HEK293 (cell line): Measurements from ENCODE around the gene SCGB3A1.

Experiments
- CTCF ChIA-PET: fragments of 350-600 bp; formaldehyde crosslinking; extraction: SDS; loops from one replicate; lab custom pipeline; 2021; ENCODE audit warnings: antibody characterized with exemption; lab: Yijun Ruan, JAX
- POLR2A ChIA-PET: fragments of 300-600 bp; formaldehyde crosslinking; extraction: SDS; loops from one replicate; lab custom pipeline; 2020; ENCODE audit warnings: antibody characterized with exemption, inconsistent platforms; lab: Yijun Ruan, JAX
- H3K27ac ChIP-seq: fragments of 200-500 bp; sonication (Bioruptor generic); 2 replicates; pipeline ENCODE4 v1.5.1; 2014; ENCODE audit warnings: low read depth, low read length, control low read depth, inconsistent platforms; ENCODE audit errors: extremely low read depth
- H3K36me3 ChIP-seq, 2 experiments: fragments of 200-500 bp in 1 of 2; sonication (Bioruptor generic) in 1 of 2; 1 replicate in 1 of 2; 2 replicates in 1 of 2; pipeline ENCODE4 v1.5.1; 2014 to 2017; ENCODE audit warnings: inconsistent platforms in 2 of 2, low read length in 2 of 2; ENCODE audit not compliant: control insufficient read depth in 2 of 2, insufficient read depth in 1 of 2
- H3K4me1 ChIP-seq: fragments of 200-500 bp; sonication (Bioruptor generic); 2 replicates; pipeline ENCODE4 v1.5.1; 2014; ENCODE audit warnings: mild to moderate bottlenecking, low read length, inconsistent platforms; ENCODE audit not compliant: control insufficient read depth, insufficient read depth
- H3K4me3 ChIP-seq: 2 replicates; pipeline ENCODE4 v1.5.1; 2011; ENCODE audit warnings: low read depth, mild to moderate bottlenecking, control low read depth, low read length, moderate library complexity
- H3K9me3 ChIP-seq: fragments of 200-500 bp; sonication (Bioruptor generic); 2 replicates; pipeline ENCODE4 v1.5.1; 2014; ENCODE audit warnings: low read depth, low read length, inconsistent platforms; ENCODE audit not compliant: control insufficient read depth, insufficient read depth
- HOXA7 ChIP-seq: sonication (generic); formaldehyde crosslinking; IDR thresholded peaks from 2 replicates; pipeline ENCODE4 v1.8.1; 2022; ENCODE audit warnings: missing genetic modification reagents, borderline replicate concordance
- KLF1 ChIP-seq: fragments of 450-650 bp; formaldehyde crosslinking; IDR thresholded peaks from 2 replicates; pipeline ENCODE4 v1.5.1; 2016; ENCODE audit warnings: missing biosample characterization, missing genetic modification characterization
- KLF16 ChIP-seq: fragments of 450-650 bp; formaldehyde crosslinking; IDR thresholded peaks from 2 replicates; pipeline ENCODE4 v1.5.1; 2017; ENCODE audit warnings: missing biosample characterization, missing genetic modification characterization
- KLF7 ChIP-seq: fragments of 450-650 bp; formaldehyde crosslinking; IDR thresholded peaks from 2 replicates; pipeline ENCODE4 v1.5.1; 2016; ENCODE audit warnings: missing biosample characterization, missing genetic modification characterization, borderline replicate concordance
- KLF9 ChIP-seq: fragments of 450-650 bp; formaldehyde crosslinking; IDR thresholded peaks from 2 replicates; pipeline ENCODE4 v1.5.1; 2016; ENCODE audit warnings: missing biosample characterization, missing genetic modification characterization, low read depth
- OSR2 ChIP-seq: fragments of 450-650 bp; formaldehyde crosslinking; IDR thresholded peaks from 2 replicates; pipeline ENCODE4 v1.5.1; 2016; ENCODE audit warnings: missing biosample characterization, missing genetic modification characterization
- PRDM1 ChIP-seq: fragments of 450-650 bp; formaldehyde crosslinking; IDR thresholded peaks from 2 replicates; pipeline ENCODE4; 2016; ENCODE audit warnings: missing biosample characterization, missing genetic modification characterization
- YY2 ChIP-seq: fragments of 450-650 bp; formaldehyde crosslinking; IDR thresholded peaks from 2 replicates; pipeline ENCODE4 v1.5.1; 2016; ENCODE audit warnings: missing biosample characterization, missing genetic modification characterization
- ZBTB6 ChIP-seq: fragments of 450-650 bp; formaldehyde crosslinking; IDR thresholded peaks from 2 replicates; pipeline ENCODE4 v1.5.1; 2017; ENCODE audit warnings: missing biosample characterization, missing genetic modification characterization
- ZNF10 ChIP-seq: fragments of 450-650 bp; formaldehyde crosslinking; IDR thresholded peaks from 2 replicates; pipeline ENCODE4 v1.5.1; 2017; ENCODE audit warnings: missing biosample characterization, missing genetic modification characterization
- ZNF157 ChIP-seq: fragments of 450-650 bp; formaldehyde crosslinking; IDR thresholded peaks from 2 replicates; pipeline ENCODE4 v1.5.1; 2016; ENCODE audit warnings: missing biosample characterization, missing genetic modification characterization
- ZNF16 ChIP-seq: fragments of 450-650 bp; formaldehyde crosslinking; IDR thresholded peaks from 2 replicates; pipeline ENCODE4 v1.5.1; 2016; ENCODE audit warnings: low read depth, missing biosample characterization, missing genetic modification characterization
- ZNF202 ChIP-seq: fragments of 450-650 bp; formaldehyde crosslinking; IDR thresholded peaks from 2 replicates; pipeline ENCODE4 v1.5.1; 2016; ENCODE audit warnings: missing biosample characterization, missing genetic modification characterization, borderline replicate concordance
- ZNF274 ChIP-seq, 2 experiments: fragments of 200-500 bp in 1 of 2; fragments of 450-650 bp in 1 of 2; sonication (Bioruptor generic) in 1 of 2; formaldehyde crosslinking in 1 of 2; IDR thresholded peaks; 2 replicates each; pipeline versions ENCODE4 v1.5.1 to v1.6.1; 2014 to 2016; ENCODE audit warnings: borderline replicate concordance in 1 of 2, inconsistent platforms in 1 of 2, low read length in 1 of 2, missing biosample characterization in 1 of 2, missing genetic modification characterization in 1 of 2
- ZNF398 ChIP-seq: fragments of 450-650 bp; formaldehyde crosslinking; IDR thresholded peaks from 2 replicates; pipeline ENCODE4 v1.5.1; 2017; ENCODE audit warnings: missing biosample characterization, missing genetic modification characterization
- ZNF416 ChIP-seq: fragments of 450-650 bp; formaldehyde crosslinking; IDR thresholded peaks from 2 replicates; pipeline ENCODE4 v1.5.1; 2016; ENCODE audit warnings: missing biosample characterization, missing genetic modification characterization
- ZNF548 ChIP-seq: fragments of 450-650 bp; formaldehyde crosslinking; IDR thresholded peaks from 2 replicates; pipeline ENCODE4 v1.5.1; 2016; ENCODE audit warnings: missing biosample characterization, missing genetic modification characterization
- ZNF561 ChIP-seq: fragments of 450-650 bp; IDR thresholded peaks from 2 replicates; pipeline ENCODE4 v1.5.1; 2018; ENCODE audit warnings: missing biosample characterization, missing genetic modification characterization, borderline replicate concordance
- ZNF600 ChIP-seq: fragments of 450-650 bp; formaldehyde crosslinking; IDR thresholded peaks from 2 replicates; pipeline ENCODE4 v1.5.1; 2016; ENCODE audit warnings: missing biosample characterization, missing genetic modification characterization
- ZSCAN23 ChIP-seq: fragments of 450-650 bp; formaldehyde crosslinking; IDR thresholded peaks from 2 replicates; pipeline ENCODE4 v1.5.1; 2016; ENCODE audit warnings: missing biosample characterization, missing genetic modification characterization
- ZSCAN4 ChIP-seq: fragments of 450-650 bp; formaldehyde crosslinking; IDR thresholded peaks from 2 replicates; pipeline ENCODE4 v1.5.1; 2017; ENCODE audit warnings: missing biosample characterization, missing genetic modification characterization
- TF ChIP-seq, protein P1 (sequence below): fragments of 450-650 bp; formaldehyde crosslinking; IDR thresholded peaks from 2 replicates; pipeline ENCODE4 v1.5.1; 2016; ENCODE audit warnings: missing biosample characterization, missing genetic modification characterization
- TF ChIP-seq, protein P2 (sequence below): fragments of 450-650 bp; formaldehyde crosslinking; IDR thresholded peaks from 2 replicates; pipeline ENCODE4 v1.5.1; 2016; ENCODE audit warnings: missing biosample characterization, missing genetic modification characterization, low read depth
- TF ChIP-seq, protein P3 (sequence below): fragments of 450-650 bp; formaldehyde crosslinking; IDR thresholded peaks from 2 replicates; pipeline ENCODE4 v1.5.1; 2016; ENCODE audit warnings: missing biosample characterization, missing genetic modification characterization

SCGB3A1 gene

GRCh38 chr5:180595046-180595379 is 3.7 kb upstream of the SCGB3A1 start:
- ChIA-PET POLR2A (no interaction called here), CTCF (no interaction called here)
- TF ChIP-seq, protein P1, sequence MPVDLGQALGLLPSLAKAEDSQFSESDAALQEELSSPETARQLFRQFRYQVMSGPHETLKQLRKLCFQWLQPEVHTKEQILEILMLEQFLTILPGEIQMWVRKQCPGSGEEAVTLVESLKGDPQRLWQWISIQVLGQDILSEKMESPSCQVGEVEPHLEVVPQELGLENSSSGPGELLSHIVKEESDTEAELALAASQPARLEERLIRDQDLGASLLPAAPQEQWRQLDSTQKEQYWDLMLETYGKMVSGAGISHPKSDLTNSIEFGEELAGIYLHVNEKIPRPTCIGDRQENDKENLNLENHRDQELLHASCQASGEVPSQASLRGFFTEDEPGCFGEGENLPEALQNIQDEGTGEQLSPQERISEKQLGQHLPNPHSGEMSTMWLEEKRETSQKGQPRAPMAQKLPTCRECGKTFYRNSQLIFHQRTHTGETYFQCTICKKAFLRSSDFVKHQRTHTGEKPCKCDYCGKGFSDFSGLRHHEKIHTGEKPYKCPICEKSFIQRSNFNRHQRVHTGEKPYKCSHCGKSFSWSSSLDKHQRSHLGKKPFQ (tag by site-specific recombination), result 0 out of 2 replicates have a peak, but pooled peaks have one; percentile 32
- no peak for TF ChIP-seq HOXA7
- TF ChIP-seq ZSCAN4 (tag by site-specific recombination), result peak; percentile 75
- TF ChIP-seq, protein P2, sequence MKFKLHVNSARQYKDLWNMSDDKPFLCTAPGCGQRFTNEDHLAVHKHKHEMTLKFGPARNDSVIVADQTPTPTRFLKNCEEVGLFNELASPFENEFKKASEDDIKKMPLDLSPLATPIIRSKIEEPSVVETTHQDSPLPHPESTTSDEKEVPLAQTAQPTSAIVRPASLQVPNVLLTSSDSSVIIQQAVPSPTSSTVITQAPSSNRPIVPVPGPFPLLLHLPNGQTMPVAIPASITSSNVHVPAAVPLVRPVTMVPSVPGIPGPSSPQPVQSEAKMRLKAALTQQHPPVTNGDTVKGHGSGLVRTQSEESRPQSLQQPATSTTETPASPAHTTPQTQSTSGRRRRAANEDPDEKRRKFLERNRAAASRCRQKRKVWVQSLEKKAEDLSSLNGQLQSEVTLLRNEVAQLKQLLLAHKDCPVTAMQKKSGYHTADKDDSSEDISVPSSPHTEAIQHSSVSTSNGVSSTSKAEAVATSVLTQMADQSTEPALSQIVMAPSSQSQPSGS, result no peak
- 0 out of 2 replicates have a peak, but pooled peaks have one; percentile 5 for TF ChIP-seq ZNF157 (tag by site-specific recombination)
- peak; percentile 31 for TF ChIP-seq KLF9 (tag by site-specific recombination)
- TF ChIP-seq YY2 (tag by site-specific recombination), result no peak
- TF ChIP-seq PRDM1 (tag by site-specific recombination), result peak; percentile 53; the same call in 1 of the 2 replicates
- TF ChIP-seq, all 188 proteins: peak for 5

GRCh38 chr5:180594311-180595045 is 3.2 kb upstream of the SCGB3A1 start:
- ChIA-PET CTCF (no interaction called here), POLR2A (no interaction called here)
- Histone ChIP-seq H3K27ac (no peak overlapping the region), H3K9me3 (no peaks in the 10 kb centered on the region), H3K4me1 (no peaks in the 10 kb centered on the region), H3K4me3 (no peak overlapping the region), H3K36me3 (no peaks in the 10 kb centered on the region)
- no peak for TF ChIP-seq KLF7 (tag by site-specific recombination)
- TF ChIP-seq, protein P3, sequence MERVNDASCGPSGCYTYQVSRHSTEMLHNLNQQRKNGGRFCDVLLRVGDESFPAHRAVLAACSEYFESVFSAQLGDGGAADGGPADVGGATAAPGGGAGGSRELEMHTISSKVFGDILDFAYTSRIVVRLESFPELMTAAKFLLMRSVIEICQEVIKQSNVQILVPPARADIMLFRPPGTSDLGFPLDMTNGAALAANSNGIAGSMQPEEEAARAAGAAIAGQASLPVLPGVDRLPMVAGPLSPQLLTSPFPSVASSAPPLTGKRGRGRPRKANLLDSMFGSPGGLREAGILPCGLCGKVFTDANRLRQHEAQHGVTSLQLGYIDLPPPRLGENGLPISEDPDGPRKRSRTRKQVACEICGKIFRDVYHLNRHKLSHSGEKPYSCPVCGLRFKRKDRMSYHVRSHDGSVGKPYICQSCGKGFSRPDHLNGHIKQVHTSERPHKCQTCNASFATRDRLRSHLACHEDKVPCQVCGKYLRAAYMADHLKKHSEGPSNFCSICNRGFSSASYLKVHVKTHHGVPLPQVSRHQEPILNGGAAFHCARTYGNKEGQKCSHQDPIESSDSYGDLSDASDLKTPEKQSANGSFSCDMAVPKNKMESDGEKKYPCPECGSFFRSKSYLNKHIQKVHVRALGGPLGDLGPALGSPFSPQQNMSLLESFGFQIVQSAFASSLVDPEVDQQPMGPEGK (tag by site-specific recombination), result no peak
- TF ChIP-seq KLF16, result no peak
- TF ChIP-seq ZSCAN23, result no peak
- no peak for TF ChIP-seq OSR2 (tag by site-specific recombination)
- peak; percentile 99 for TF ChIP-seq KLF1
- 0 out of 2 replicates have a peak, but pooled peaks have one; percentile 21 for TF ChIP-seq ZNF548
- TF ChIP-seq ZNF398 (tag by site-specific recombination), result 0 out of 2 replicates have a peak, but pooled peaks have one; percentile 25
- TF ChIP-seq ZNF561 (tag by site-specific recombination), result no peak
- TF ChIP-seq ZNF16 (tag by site-specific recombination), result no peak
- no peak for TF ChIP-seq ZBTB6 (tag by site-specific recombination)
- TF ChIP-seq ZNF202 (tag by site-specific recombination), result 0 out of 2 replicates have a peak, but pooled peaks have one; percentile 30
- TF ChIP-seq ZNF600 (tag by site-specific recombination), result no peak
- no peak for TF ChIP-seq ZNF416 (tag by site-specific recombination)
- TF ChIP-seq ZNF10 (tag by site-specific recombination), result no peak
- TF ChIP-seq ZNF274 (IDR thresholded peaks at IDR 0.05; ENCODE audit: low read length), result no peak
- TF ChIP-seq ZNF274 (tag by site-specific recombination; IDR thresholded peaks at IDR 0.05; ENCODE audit: borderline replicate concordance), result no peak

More at GRCh38 chr5:180595046-180595379, 3.7 kb upstream of the SCGB3A1 start:
- H3K4me1 ChIP-seq, result no peaks in the 10 kb centered on the region
- H3K27ac ChIP-seq, result no peak overlapping the region
- no peak overlapping the region for H3K4me3 ChIP-seq
- H3K9me3 ChIP-seq, result no peaks in the 10 kb centered on the region
- no peaks in the 10 kb centered on the region for H3K36me3 ChIP-seq
